CD4-positive, alpha-beta T cell treated with Interleukin-17A for 4 hours (primary cell): ENCODE data around the gene ELP5.
A peak's percentile ranks its signal among the peaks of the same experiment; 100 is the strongest.

Source experiments
- DNase-seq: peaks from one replicate; pipeline ENCODE4 v3.0.0-alpha.2; 2020; ENCODE audit warnings: mixed read lengths

ELP5 gene

DNA sequence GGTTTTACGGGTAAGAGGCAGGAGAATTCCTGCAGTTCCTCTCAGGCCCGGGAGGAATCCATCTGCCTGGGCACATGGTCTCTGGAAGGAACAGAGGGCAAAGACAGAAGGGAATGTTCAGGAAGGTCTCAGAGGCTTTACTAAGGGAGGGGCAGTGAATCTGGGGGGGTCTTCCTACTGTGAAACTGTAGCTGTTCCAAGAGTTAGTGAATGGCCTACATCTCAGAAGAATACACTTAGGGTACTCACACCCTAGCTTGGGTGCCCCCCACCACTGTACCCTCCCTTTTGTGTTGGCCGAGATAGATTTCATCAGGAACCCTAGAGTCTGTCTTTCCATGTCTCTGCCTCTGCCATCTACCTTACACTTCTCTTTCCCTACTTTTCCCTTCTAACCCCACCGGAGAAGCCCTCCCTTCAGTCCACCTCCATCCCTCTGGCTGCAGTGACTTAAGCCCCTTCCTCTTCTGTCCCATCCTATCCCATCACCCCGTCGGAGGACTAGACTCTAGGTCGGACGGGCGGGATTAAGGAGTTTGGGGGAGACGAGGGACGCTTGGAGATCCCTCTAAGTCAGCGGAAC is 32.7 kb upstream of the ELP5 start:
- no peak for DNase-seq

DNA sequence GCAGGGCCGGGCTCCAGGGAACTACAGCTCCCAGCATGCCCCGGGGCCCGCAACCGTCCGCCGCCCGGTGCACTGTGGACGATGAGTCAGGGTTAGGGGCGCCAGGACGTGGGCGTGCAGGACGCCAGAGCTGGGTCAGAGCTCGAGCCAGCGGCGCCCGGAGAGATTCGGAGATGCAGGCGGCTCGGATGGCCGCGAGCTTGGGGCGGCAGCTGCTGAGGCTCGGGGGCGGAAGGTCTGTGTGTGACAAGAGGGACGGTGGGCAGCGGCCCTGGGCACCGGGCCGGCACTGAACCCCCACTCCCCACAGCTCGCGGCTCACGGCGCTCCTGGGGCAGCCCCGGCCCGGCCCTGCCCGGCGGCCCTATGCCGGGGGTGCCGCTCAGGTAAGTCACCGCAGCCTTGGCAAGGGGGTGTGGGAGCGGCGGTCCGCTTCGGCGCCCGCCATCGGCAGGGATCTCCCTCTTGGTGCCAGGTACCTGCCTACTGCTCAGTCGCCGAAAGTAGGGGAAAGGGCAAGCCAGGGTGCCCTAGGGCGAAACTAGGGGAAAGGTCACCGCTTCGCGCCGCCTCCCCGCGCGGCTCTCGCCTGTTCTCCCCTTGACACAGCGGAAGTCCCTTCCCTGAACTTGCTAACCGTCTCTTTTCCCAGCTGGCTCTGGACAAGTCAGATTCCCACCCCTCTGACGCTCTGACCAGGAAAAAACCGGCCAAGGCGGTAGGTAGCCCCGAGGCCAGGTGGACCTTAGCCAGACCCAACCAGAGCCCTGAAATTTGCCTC is 32.0 kb upstream of the ELP5 start, which contains the start of the genes ACADVL and DLG4:
ACADVL (plus strand) TSS at position 127 of the 781 bp plus-strand sequence; CDS start at position 174, 47 bp downstream.
DLG4 (minus strand) TSS at position 25 of the 781 bp plus-strand sequence.
- peak; percentile 87 for DNase-seq

DNA sequence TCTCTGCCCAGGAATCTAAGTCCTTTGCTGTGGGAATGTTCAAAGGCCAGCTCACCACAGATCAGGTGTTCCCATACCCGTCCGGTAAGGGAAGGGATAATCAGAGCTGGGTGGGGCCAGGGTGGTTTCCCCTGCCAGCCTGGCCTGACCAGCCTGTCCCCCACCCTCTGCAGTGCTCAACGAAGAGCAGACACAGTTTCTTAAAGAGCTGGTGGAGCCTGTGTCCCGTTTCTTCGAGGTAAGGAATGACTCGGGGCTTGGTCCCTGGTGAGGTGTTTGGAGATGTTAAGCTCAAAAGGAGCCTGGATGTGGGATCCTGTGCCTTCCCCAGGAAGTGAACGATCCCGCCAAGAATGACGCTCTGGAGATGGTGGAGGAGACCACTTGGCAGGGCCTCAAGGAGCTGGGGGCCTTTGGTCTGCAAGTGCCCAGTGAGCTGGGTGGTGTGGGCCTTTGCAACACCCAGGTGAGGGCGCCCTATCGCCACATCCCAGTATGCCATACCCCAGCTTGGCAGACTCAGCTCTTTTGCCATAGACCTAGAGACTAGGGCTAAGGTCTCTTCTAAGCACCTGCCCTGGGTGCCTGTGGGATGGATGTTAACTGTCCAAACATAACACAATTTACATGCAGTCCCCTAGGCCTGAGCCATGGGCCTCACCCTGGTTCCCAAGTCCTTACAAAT is 31.3 kb upstream of the ELP5 start:
- peak; percentile 73 for DNase-seq

DNA sequence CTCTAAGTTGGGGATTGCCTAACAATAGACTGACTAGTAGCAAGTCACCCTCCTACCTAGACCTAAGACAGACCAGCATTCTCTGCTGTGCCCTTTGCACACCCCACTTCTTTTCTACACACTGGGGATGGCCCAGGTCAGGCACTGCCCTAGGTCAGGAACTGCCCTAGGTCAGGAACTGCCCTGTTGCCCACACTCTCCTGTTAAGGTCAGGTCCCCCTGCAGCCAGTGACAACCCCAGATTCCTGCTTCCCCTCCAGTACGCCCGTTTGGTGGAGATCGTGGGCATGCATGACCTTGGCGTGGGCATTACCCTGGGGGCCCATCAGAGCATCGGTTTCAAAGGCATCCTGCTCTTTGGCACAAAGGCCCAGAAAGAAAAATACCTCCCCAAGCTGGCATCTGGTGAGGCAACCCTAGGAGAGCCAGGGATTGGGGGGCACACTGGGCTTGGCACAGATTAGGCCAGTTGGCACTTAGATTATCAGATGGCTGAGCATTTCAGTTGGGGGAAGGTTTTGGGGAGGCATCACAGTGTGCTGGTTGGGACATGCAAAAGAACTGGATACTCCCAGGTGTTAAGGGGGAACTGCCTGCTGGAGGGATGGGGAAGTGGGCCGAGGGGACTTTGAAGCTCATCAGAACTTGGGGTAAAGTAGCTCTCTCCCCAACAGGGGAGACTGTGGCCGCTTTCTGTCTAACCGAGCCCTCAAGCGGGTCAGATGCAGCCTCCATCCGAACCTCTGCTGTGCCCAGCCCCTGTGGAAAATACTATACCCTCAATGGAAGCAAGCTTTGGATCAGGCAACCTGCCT is 30.5 kb upstream of the ELP5 start:
- no peak for DNase-seq

DNA sequence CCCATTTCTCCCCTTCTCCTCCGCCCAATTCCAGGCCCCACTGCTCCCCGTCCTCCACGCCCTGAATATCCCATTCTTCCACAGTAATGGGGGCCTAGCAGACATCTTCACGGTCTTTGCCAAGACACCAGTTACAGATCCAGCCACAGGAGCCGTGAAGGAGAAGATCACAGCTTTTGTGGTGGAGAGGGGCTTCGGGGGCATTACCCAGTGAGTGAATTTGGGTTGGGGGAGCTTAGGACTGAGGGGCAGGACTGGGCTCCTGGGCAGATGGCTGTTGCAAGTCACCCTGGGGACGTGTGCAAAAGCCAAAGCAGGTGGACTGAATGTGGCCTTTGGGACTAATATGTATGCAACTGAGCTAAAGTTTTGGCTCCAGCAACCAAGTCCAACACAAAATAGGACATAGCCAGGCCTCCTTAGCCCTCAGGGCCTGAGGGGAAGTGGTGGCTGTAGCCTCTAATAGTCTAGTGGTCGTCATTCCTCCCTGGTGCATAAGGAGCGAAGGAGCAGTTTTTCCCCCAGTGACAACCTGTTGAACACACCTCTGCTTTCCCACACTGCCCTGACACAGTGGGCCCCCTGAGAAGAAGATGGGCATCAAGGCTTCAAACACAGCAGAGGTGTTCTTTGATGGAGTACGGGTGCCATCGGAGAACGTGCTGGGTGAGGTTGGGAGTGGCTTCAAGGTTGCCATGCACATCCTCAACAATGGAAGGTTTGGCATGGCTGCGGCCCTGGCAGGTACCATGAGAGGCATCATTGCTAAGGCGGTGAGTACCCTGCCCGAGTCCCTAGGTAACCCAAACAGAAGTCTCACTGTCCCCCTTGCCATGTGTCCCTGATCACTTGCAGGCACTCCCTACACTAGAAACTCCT is 29.7 kb upstream of the ELP5 start:
- DNase-seq: no peak

DNA sequence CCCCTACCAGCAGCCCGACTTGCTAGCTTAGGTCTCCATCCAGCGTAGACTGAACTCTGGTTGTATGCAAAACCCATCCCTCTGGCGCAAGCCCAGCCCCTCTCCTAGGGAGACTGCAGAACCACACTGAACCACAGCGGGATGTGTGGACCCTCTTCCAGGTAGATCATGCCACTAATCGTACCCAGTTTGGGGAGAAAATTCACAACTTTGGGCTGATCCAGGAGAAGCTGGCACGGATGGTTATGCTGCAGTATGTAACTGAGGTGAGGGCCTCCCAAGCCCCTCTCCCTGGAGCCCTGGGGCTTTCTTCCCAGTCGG is 29.1 kb upstream of the ELP5 start:
- no peak for DNase-seq

DNA sequence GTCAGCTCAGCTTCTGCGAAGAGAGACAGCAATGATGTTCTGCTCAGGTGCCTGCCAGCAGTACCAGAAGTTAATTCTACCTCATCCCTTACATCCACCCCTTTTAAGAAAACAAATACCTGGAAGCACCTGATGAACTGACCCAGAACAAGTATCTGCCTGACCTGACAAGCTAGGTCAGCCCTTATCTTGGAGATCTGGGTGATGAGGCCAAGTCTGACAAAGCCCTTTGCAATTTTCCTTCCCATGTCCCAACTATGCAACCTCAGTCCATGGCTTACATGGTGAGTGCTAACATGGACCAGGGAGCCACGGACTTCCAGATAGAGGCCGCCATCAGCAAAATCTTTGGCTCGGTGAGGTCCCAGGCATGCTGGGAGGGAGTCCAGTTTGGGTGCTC is 28.6 kb upstream of the ELP5 start:
- no peak for DNase-seq

DNA sequence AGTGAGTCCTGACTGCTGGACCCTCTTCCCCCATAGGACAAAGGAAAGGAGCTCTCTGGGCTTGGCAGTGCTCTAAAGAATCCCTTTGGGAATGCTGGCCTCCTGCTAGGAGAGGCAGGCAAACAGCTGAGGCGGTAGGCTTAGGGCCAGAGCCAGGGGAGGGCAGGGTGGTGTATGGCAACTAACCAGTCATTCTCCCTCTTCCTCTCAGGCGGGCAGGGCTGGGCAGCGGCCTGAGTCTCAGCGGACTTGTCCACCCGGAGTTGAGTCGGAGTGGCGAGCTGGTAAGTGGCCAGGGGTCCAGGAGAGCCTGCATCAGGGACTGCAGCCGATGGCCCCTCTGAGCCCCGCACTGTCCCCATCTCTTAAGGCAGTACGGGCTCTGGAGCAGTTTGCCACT is 27.9 kb upstream of the ELP5 start:
- DNase-seq: no peak

DNA sequence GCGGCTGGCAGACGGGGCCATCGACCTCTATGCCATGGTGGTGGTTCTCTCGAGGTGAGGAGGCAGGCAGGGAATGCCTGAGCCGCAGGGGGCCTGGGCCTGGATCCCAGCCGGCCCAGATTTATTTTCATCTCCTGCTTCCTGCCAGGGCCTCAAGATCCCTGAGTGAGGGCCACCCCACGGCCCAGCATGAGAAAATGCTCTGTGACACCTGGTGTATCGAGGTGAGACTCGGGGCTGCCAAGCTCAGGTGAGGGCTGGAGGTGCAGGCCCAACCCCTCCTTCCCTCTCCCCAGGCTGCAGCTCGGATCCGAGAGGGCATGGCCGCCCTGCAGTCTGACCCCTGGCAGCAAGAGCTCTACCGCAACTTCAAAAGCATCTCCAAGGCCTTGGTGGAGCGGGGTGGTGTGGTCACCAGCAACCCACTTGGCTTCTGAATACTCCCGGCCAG is 27.3 kb upstream of the ELP5 start:
- no peak for DNase-seq

DNA sequence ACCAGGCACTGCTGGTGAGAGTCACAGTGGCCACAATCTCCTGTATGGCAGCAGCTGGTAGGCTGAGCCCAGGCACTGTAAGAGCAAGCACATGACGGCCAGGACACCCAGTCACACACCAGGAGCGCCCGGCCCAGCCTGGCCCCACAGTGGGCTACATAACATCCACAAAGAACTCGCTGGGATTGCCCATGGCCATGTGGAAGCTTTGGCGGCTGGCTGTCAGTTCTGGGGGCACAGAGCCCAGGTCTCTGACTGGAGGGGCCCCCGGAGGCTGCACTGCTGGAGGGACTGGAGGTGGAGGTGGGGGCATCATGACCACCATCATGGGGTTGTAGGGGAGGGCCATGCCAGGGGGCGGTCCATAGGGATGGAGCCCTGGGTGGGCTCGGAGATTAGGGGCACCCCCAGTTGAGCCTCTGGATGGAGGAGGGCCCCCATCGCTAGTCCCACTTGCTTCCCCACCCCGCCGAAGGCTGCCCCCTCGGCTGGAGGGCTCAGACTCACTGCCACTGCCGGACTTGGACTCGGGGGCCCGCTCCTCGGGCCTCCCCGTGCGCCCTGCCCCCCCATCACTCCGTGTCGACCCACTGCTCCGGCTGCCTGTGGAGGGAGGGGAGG is 26.2 kb upstream of the ELP5 start:
- no peak for DNase-seq

DNA sequence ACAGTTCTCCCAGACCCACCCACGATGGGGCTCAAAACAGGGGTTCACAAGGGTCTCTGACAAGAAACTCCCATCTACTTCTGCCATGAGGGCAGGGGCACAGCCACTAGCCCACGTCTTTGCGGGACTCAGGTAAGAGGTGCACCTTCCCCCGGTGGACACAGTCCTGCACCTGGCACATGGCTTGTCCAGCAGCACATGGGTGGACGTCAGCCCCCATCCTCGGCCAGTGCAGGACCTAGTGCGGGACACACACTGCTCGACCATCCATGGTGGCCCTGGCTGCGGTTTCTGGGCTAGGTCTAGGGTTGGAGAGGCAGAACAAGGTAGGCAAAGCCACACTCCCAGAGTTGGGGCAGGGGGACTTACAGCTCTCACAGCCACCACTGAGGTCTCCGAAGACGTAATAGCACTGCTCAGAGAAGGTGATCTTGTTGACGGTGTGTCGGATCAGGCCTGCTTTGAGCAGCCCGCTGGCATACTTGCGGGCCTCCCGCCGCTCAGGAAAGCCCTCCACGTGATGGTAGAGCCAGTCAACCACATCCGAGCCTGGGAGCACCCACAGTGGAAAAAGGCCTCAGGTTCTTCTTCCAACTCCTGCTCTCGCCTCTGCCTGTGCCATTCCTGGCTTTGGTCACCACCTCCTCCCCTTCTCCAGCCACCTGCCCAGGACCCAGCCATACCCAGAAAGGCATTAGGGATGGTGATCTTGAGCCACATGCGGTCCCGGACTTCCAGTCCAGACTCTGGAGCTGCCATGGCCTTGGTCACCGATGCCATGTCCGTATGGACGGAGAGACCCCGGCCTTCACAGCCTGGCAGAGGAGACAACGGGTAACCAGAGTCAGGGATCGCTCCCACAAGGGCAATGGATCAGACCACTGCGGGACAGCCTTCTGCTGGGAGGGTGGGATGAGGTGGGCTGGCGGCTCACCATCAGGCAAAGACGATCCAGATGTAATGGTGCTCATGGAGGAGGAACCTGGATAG is 25.0 kb upstream of the ELP5 start:
- DNase-seq: no peak

DNA sequence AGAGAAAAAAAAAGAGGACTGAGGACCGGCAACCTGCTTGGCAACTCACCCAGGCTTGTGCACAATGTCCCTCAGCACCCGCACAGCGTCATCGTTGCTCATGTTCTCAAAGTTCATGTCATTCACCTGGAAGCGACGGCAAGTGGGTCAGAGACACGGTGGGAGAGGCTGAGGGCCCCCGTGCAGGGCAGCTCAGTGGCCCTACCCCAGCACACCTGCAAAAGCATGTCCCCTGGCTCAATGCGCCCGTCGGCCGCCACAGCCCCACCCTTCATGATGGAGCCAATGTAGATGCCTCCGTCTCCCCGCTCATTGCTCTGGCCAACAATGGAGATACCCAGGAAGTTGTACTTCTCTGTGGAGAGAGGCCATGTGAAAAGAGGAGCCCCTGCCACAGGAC is 23.1 kb upstream of the ELP5 start:
- DNase-seq: no peak

DNA sequence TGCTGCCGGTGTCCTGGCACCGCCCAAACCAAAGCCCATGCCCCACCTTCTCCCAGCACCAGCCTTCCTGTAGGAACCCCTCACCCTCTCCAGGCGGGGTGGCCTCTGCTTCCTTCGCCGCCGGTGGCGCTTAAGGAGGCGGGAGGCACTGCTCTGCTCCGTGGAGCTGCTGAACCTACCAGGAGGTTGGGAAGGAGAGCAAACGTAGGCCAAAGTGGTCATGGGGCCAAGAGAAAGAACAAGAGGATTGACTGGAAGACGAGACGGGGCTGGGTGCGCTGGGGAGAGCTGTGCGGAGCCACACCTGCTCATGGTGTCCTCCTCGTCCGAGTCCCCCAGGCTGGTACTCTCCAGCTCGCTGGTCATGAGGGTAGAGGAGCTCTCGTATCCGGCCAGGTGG is 22.5 kb upstream of the ELP5 start:
- DNase-seq: no peak

DNA sequence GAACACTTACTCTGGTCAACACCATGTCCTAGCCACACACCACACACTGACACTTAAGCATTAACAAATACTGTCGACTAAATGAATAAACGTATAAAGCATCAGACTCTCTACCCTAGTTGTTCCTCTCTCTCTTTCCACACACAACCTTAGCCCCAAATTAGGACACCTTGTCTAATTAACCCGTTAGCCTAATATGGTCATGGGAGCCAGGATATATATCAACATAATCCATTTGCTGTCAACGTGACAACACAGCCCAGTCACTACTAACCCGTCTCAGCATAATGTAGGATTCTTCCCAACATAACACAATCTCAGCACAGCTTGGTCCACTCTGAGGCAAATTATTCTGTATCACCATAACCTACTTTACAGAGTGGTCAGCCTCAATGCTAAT is 19.9 kb upstream of the ELP5 start:
- no peak for DNase-seq

DNA sequence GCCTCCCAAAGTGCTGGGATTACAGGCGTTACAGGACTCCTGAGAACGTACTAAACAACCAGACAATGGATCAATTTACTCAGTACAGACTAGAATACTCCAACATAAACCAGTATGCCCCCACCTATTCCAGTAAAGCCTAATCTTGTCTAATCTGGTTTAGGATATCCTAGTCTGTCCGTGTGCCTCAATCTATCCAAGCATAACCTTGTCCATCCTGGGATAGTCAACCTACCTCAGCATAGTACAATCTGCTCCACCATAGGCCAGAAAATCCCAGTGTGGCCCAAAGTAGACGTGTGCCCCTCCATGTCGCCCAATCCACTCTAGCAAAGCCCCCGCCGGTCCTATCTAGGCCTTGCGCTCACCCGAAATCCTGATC is 18.3 kb upstream of the ELP5 start:
- no peak for DNase-seq

DNA sequence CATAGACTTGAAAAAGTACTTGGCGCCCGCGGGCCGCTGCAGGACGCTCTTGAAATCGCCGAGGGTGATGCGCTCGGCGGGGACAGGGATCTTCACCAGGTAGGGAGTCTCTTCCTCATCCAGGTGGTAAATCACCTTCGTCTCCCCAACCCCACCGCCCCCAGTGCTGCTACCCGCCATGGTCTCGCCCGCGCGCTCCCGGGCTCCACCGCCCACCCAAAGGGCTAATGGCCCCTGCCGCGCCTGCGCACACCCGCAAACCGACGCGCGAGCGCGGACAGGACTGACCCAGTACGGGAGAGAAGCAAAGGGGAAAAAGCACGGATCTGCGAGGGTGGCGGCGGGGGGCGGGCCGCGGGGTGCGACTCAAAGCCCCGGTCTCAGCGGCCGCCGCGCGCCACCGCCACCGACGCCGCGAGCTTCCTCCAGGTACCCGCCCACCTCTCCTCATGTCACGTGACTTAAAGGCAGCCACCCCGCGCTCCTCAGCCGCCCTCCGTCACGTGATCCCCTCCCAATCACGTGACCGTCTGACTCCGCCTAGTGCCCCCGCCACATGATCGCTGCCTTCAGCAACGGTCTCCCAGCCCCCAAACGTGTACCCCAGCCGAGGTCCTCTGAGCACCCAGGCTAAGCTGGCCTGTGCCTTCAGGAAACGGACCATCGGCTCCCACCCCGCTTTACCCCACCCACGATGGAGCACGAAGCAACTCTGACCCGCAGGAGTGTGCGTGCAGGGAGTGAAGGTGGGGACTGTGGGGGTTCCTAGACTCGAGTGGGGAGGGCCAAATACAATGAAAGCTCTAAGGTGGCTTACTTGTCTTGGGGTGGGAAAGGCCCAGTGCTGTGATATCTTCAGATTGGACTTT is 17.7 kb upstream of the ELP5 start, which contains the start of gene DVL2:
DVL2 (minus strand) TSS at position 435 of the 869 bp plus-strand sequence; CDS start at position 180, 255 bp downstream.
- DNase-seq: peak; percentile 95

DNA sequence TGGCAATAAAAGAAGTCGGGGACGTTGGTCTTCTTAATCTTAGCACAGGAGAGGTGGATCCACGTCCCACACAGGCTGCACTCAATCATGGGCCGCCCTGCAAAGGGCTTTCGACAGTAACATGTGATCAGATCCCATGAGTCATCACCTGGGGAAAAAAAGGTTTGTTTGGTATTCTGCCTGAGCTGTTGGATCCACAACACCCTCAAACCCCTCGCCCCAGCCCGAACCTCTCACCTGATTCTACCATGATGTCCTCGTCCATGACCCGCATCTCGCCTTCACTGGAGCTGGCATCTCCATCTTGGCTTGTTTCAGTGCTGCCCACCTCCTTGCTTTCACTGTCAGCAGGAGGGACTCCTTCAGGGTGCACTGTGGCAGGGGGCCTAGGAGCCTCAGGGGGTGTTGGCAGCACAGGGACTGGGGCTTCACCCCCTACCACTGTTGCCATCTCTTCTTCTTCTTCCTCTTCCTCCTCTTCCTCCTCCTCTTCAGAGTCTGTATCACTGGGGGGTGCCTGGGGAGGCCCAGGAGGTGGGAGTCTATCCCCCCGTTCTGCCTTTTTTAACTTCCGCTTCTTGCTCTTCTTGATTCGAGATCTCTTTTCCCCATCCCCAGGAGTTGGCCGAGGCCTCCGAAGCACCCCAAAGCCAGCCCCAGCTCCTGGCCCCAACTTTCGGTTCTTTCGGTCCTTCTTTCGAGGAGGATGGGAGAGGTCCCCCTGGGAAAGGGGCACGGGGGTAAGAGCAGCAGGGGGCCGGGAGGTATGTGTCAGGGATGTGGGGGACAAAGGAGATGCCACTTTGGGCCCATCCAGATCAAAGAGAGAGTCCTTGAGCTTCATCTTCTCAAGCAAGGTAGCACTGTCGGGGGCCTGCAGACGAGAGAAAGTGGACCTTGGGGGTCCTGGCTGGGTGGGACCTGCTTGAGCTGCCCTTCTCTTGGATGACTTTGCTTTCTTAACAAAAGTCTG is 16.0 kb upstream of the ELP5 start:
- DNase-seq: peak; percentile 35

DNA sequence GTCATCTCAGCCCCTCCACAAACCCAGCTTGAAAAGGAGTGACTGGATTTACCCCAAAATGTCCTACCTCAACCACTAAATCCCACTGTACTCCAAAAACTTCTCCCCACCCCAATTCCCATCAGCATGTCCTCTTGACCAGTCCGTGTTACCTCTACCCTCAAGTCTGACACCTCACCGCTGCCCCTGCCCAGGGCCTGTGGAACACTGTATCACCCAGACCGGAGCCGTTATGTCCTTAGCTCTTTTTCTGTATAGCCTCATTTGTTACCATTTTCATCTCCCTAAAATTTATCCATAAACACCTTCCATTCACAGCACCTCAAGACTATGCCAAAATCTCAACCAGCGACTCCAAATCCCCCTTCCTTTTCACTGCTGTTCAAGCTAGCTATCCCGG is 15.2 kb upstream of the ELP5 start:
- DNase-seq: no peak
